ENCODE results near the gene TERF2IP. TPM values are rescaled to one million over a fixed set of nuclear protein-coding genes. Genes with fewer than 3 reads are reported as not detected.
A peak's percentile ranks its signal among the peaks of the same experiment; 100 is the strongest.

TERF2IP gene, protein sequence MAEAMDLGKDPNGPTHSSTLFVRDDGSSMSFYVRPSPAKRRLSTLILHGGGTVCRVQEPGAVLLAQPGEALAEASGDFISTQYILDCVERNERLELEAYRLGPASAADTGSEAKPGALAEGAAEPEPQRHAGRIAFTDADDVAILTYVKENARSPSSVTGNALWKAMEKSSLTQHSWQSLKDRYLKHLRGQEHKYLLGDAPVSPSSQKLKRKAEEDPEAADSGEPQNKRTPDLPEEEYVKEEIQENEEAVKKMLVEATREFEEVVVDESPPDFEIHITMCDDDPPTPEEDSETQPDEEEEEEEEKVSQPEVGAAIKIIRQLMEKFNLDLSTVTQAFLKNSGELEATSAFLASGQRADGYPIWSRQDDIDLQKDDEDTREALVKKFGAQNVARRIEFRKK
- 38.8 and 44.8 TPM in 2 replicates for total RNA-seq (ENCODE audit: low replicate concordance)
- long read RNA-seq, transcript TERF2IP-201 (3 exons, 2,118 nt), result major isoform, 8 of 13 reads
- long read RNA-seq, partial matches to known transcripts, result 0 of 13 reads
- long read RNA-seq, other reads (novel, unspliced or antisense), result 5 of 13 reads

DNA sequence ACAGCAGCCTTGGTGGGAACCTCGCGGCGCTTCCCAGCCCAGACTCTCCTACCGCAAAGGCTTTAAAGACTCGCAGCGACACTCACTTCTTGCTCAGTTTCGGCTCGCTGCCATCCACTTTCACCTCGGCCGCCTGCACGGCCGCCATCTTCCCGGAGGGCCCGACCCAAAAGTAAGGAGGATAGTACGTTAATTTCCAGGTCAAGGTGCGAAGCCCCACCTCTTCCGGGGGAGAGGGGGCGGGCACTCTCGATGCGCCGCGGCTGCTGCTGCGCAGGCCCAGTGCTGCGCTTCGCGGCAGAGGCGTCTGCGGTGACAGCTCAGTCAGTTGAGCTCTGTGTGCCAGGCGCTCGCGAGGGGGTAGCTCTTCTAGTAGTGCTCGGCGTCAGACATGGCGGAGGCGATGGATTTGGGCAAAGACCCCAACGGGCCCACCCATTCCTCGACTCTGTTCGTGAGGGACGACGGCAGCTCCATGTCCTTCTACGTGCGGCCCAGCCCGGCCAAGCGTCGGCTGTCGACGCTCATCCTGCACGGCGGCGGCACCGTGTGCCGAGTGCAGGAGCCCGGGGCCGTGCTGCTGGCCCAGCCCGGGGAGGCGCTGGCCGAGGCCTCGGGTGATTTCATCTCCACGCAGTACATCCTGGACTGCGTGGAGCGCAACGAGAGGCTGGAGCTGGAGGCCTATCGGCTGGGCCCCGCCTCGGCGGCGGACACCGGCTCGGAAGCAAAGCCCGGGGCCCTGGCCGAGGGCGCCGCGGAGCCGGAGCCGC lies at the start of gene TERF2IP, which contains the start of gene KARS1:
Gene TERF2IP, plus strand, starts transcription at position 282 of the 773 bp plus-strand sequence. Its CDS starts 110 bp downstream, at position 392.
Gene KARS1, minus strand, starts transcription at position 174 of the 773 bp plus-strand sequence. Its CDS starts 26 bp downstream, at position 148.
- Mint-ChIP-seq H3K27me3 (no peaks in the 10 kb centered on the region), H3K4me3 (peak within 1 kb of the TSS; percentile 97), H3K9me3 (no peaks in the 10 kb centered on the region), H3K27ac (peak within 1 kb of the TSS; percentile 97), H3K4me1 (ENCODE audit: unreplicated experiment) (peaks cover 31% of the 10 kb centered on the region), H3K36me3 (peaks cover 22% of the 10 kb centered on the region)
- TF ChIP-seq, protein P1, sequence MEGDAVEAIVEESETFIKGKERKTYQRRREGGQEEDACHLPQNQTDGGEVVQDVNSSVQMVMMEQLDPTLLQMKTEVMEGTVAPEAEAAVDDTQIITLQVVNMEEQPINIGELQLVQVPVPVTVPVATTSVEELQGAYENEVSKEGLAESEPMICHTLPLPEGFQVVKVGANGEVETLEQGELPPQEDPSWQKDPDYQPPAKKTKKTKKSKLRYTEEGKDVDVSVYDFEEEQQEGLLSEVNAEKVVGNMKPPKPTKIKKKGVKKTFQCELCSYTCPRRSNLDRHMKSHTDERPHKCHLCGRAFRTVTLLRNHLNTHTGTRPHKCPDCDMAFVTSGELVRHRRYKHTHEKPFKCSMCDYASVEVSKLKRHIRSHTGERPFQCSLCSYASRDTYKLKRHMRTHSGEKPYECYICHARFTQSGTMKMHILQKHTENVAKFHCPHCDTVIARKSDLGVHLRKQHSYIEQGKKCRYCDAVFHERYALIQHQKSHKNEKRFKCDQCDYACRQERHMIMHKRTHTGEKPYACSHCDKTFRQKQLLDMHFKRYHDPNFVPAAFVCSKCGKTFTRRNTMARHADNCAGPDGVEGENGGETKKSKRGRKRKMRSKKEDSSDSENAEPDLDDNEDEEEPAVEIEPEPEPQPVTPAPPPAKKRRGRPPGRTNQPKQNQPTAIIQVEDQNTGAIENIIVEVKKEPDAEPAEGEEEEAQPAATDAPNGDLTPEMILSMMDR (conservative IDR thresholded peaks at IDR 0.05), result no peak
- DNase-seq (ENCODE audit: extremely low spot score, unreplicated experiment), result peak; percentile 90

DNA sequence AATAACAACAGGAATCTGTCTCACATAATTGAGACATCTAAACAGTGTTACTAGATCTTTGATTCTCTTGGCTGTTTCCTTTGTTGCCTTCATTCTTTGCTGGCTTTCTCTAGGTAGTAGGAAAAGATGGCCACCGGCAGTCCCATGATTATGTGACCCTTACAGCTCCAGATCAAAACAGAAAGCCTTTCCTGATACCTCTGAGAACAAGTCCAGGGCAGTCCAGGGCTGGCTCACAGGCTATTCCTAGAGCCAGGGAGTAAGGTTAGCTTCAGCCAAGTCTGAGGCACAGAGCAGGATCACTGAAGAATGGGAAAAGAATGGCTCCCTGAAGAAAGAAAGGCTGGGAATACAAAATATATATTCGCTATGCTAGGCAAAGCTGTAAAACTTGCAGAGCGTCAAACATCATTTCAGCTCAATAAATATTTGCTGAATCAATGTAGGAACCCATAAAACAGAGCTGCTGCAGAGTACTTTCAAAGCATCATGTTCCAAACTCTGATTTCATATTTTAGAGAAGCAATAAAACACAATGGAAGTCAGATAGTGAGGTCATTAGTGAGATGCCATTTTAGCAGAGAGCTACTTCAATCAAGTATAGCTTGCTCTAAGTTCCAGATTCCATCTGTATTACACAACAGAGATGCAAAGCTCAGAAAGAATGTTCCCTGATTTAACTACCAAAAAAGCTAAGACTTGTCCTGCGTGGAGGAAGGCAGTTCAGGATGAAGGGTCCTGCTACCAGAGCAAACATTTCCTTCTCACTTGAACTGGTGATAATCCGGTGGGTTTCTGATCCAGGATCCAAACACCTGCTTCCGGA lies 47.9 kb upstream of the TERF2IP start:
- Mint-ChIP-seq H3K36me3 (peaks cover 42% of the 10 kb centered on the region), H3K27me3 (no peaks in the 10 kb centered on the region), H3K4me1 (ENCODE audit: unreplicated experiment) (peaks cover 2% of the 10 kb centered on the region), H3K27ac (no peak overlapping the region), H3K9me3 (no peaks in the 10 kb centered on the region), H3K4me3 (no peak overlapping the region)
- DNase-seq (ENCODE audit: extremely low spot score, unreplicated experiment), result no peak
- TF ChIP-seq, protein P1 (conservative IDR thresholded peaks at IDR 0.05), result no peak

DNA sequence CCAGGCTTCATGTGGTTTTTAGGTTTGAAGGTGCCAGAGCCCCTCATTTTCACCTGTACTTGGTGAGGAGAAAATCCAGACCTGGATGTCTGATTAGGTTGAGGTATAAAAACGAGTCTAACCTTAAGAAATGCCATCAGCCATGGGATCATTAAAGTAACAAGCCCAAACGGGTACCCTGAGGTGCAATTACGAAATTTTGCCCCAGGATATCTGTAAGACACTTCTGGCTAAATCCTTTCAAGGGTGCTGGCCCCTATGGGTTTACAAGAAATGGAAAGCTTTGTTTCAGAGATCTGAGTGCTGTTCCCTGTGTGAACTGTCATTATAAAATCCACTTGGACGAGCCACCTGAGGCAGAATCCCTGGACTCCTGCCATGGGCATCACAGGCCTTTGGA lies 44.3 kb upstream of the TERF2IP start:
- peaks cover 40% of the 10 kb centered on the region for H3K36me3 Mint-ChIP-seq
- H3K4me3 Mint-ChIP-seq, result no peak overlapping the region
- DNase-seq (ENCODE audit: extremely low spot score, unreplicated experiment), result no peak
- H3K4me1 Mint-ChIP-seq (ENCODE audit: unreplicated experiment), result no peaks in the 10 kb centered on the region
- TF ChIP-seq, protein P1 (conservative IDR thresholded peaks at IDR 0.05), result no peak
- no peaks in the 10 kb centered on the region for H3K9me3 Mint-ChIP-seq
- no peaks in the 10 kb centered on the region for H3K27me3 Mint-ChIP-seq
- H3K27ac Mint-ChIP-seq, result no peak overlapping the region

DNA sequence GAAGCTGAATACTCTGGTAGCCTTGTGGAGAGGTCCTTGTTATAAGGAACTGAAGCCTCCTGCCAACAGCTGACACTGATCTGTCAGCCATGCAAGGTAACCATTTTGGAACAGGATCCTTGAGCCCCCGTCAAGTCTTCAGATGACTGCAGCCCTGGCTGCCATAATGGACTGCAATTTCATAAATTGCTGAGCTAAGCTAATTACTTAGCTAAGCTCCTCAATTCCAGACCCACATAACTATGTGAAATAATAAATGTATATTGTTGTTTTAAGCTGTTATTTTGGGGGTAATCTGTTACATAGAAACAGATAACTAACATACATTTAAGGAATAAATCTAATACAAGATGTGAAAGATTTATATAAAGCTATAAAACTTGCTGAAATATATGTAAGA lies 41.1 kb upstream of the TERF2IP start:
- no peak overlapping the region for H3K27ac Mint-ChIP-seq
- no peak for DNase-seq (ENCODE audit: extremely low spot score, unreplicated experiment)
- H3K4me3 Mint-ChIP-seq, result no peak overlapping the region
- TF ChIP-seq, protein P1 (conservative IDR thresholded peaks at IDR 0.05), result no peak
- H3K36me3 Mint-ChIP-seq, result peaks cover 31% of the 10 kb centered on the region
- no peaks in the 10 kb centered on the region for H3K4me1 Mint-ChIP-seq (ENCODE audit: unreplicated experiment)
- no peaks in the 10 kb centered on the region for H3K27me3 Mint-ChIP-seq
- no peaks in the 10 kb centered on the region for H3K9me3 Mint-ChIP-seq
